IMR-90 (cell line): ENCODE data around the gene FTO. TPM values are rescaled to one million over a fixed set of nuclear protein-coding genes. Genes with fewer than 3 reads are reported as not detected.

Experiments
- ATAC-seq: fragments of 200-7000 bp; cut with Tn5 transposase; 2 replicates; pipeline ENCODE4 v1.9.1; 2020; ENCODE audit warnings: low read depth, mild to moderate bottlenecking, moderate library complexity
- BruUV-seq: library from RNA; stranded (reverse); fragments of 400-500 nt; replicated peaks from 2 replicates; lab custom pipeline; 2021; lab: Mats Ljungman, UMichigan
- CTCF ChIA-PET: fragments of 300-600 bp; formaldehyde crosslinking; extraction: SDS; loops from one replicate; lab custom pipeline; 2021; ENCODE audit warnings: antibody characterized with exemption; lab: Yijun Ruan, JAX
- POLR2A ChIA-PET: fragments of 300-600 bp; sonication (Branson Sonifier 250); formaldehyde crosslinking; loops from one replicate; lab custom pipeline; 2022; ENCODE audit warnings: antibody characterized with exemption; ENCODE audit not compliant: unreplicated experiment; lab: Charles Lee
- DNase-seq: peaks from one replicate; pipeline ENCODE4 v3.0.0; 2013
- H2AFZ ChIP-seq: replicated peaks from 2 replicates; pipeline ENCODE3; 2013; ENCODE audit warnings: low read length, mild to moderate bottlenecking; ENCODE audit not compliant: poor library complexity
- H2AK5ac ChIP-seq: 2 replicates; pipeline ENCODE4 v1.6.1; 2013; ENCODE audit warnings: low read depth, low read length, inconsistent platforms
- H2AK9ac ChIP-seq: replicated peaks from 2 replicates; pipeline ENCODE3; 2013; ENCODE audit warnings: mild to moderate bottlenecking, low read depth, low read length, moderate library complexity; ENCODE audit not compliant: poor library complexity
- H2BK120ac ChIP-seq: 2 replicates; pipeline ENCODE4 v1.6.1; 2013; ENCODE audit warnings: low read depth, low read length, inconsistent platforms
- H2BK15ac ChIP-seq: 3 replicates; pipeline ENCODE4 v1.6.1; 2013; ENCODE audit warnings: low read depth, low read length, inconsistent platforms
- H2BK20ac ChIP-seq: 2 replicates; pipeline ENCODE4 v1.6.1; 2013; ENCODE audit warnings: low read depth, mild to moderate bottlenecking, inconsistent platforms, low read length, moderate library complexity
- H2BK5ac ChIP-seq: 2 replicates; pipeline ENCODE4 v1.6.1; 2013; ENCODE audit warnings: mild to moderate bottlenecking, low read depth, low read length, inconsistent platforms; ENCODE audit not compliant: poor library complexity, severe bottlenecking
- H3K14ac ChIP-seq: replicated peaks from 2 replicates; pipeline ENCODE4 v1.6.1; 2013; ENCODE audit warnings: low read depth, low read length, inconsistent platforms
- H3K18ac ChIP-seq: 2 replicates; pipeline ENCODE4 v1.6.1; 2013; ENCODE audit warnings: low read depth, low read length, control low read depth
- H3K23ac ChIP-seq: 2 replicates; pipeline ENCODE4 v1.6.1; 2013; ENCODE audit warnings: low read depth, low read length, inconsistent platforms
- H3K27ac ChIP-seq: 2 replicates; pipeline ENCODE4 v1.5.1; 2013; ENCODE audit warnings: mild to moderate bottlenecking, control low read depth, low read length; ENCODE audit not compliant: insufficient read depth
- H3K27me3 ChIP-seq: 2 replicates; pipeline ENCODE4 v1.6.1; 2013; ENCODE audit warnings: low read length; ENCODE audit not compliant: control insufficient read depth, insufficient read depth
- H3K36me3 ChIP-seq: 2 replicates; pipeline ENCODE4 v1.6.1; 2013; ENCODE audit warnings: low read length, mixed read lengths; ENCODE audit not compliant: control insufficient read depth, insufficient read depth
- H3K4ac ChIP-seq: 2 replicates; pipeline ENCODE4 v1.6.1; 2013; ENCODE audit warnings: low read depth, low read length, inconsistent platforms
- H3K4me1 ChIP-seq: 2 replicates; pipeline ENCODE4 v1.6.1; 2013; ENCODE audit warnings: low read length, mixed read lengths; ENCODE audit not compliant: control insufficient read depth, insufficient read depth
- H3K4me2 ChIP-seq: 2 replicates; pipeline ENCODE4 v1.6.1; 2013; ENCODE audit warnings: low read depth, mild to moderate bottlenecking, control low read depth, low read length, moderate library complexity
- H3K4me3 ChIP-seq: 2 replicates; pipeline ENCODE4 v1.5.1; 2013; ENCODE audit warnings: low read depth, mild to moderate bottlenecking, control low read depth, low read length, moderate library complexity; ENCODE audit not compliant: insufficient read depth
- H3K56ac ChIP-seq: 2 replicates; pipeline ENCODE4 v1.6.1; 2013; ENCODE audit warnings: low read length, inconsistent platforms; ENCODE audit not compliant: insufficient read depth; ENCODE audit errors: extremely low read depth
- H3K79me1 ChIP-seq, 2 experiments: 2 replicates each; pipeline ENCODE4 v1.6.1; 2013; ENCODE audit warnings: low read length in 2 of 2, inconsistent platforms in 1 of 2, low read depth in 1 of 2
- H3K9ac ChIP-seq: 2 replicates; pipeline ENCODE4 v1.6.1; 2013; ENCODE audit warnings: low read depth, low read length, control low read depth
- H3K9me1 ChIP-seq: 2 replicates; pipeline ENCODE4 v1.6.1; 2013; ENCODE audit warnings: low read length, inconsistent platforms; ENCODE audit not compliant: insufficient read depth
- H3K9me3 ChIP-seq: 2 replicates; pipeline ENCODE4 v1.6.1; 2013; ENCODE audit warnings: low read length; ENCODE audit not compliant: control insufficient read depth, insufficient read depth
- H4K20me1 ChIP-seq: 2 replicates; pipeline ENCODE4 v1.6.1; 2013; ENCODE audit warnings: low read length, inconsistent platforms; ENCODE audit not compliant: insufficient read depth
- H4K5ac ChIP-seq: 2 replicates; pipeline ENCODE4 v1.6.1; 2013; ENCODE audit warnings: mild to moderate bottlenecking, low read depth, low read length, control low read depth
- H4K8ac ChIP-seq, 2 experiments: 2 replicates each; pipeline ENCODE4 v1.6.1; 2013; ENCODE audit warnings: low read depth in 2 of 2, low read length in 2 of 2, control low read depth in 1 of 2, inconsistent platforms in 1 of 2
- H4K91ac ChIP-seq: 2 replicates; pipeline ENCODE4 v1.6.1; 2013; ENCODE audit warnings: low read depth, low read length, inconsistent platforms; ENCODE audit not compliant: insufficient read depth
- BHLHE40 ChIP-seq: fragments of 150-350 bp; IDR thresholded peaks from 2 replicates; pipeline ENCODE4 v1.6.1; 2016; ENCODE audit warnings: mild to moderate bottlenecking, low read depth, low read length
- CHD1 ChIP-seq: IDR thresholded peaks from 2 replicates; pipeline ENCODE4 v1.6.1; 2012; ENCODE audit warnings: low read depth, low read length, improper control_type of control experiment
- WGBS, 2 experiments: methylation state at CpG; one replicate each; pipeline versions ENCODE4 v1.1.5 to v1.1.7; 2013; ENCODE audit warnings: missing lambda C conversion rate in 2 of 2; ENCODE audit not compliant: insufficient read length in 1 of 2; ENCODE audit errors: extremely low coverage in 2 of 2; 5-methylcytosine and 5-hydroxymethylcytosine counted together
- dilution Hi-C: fragments of 300-500 bp; cut with HindIII; formaldehyde crosslinking; loops from one replicate; pipeline ENCODE4 v1.14.3; 2018; ENCODE audit warnings: low sequenced_read_pairs; ENCODE audit not compliant: unreplicated experiment
- in situ Hi-C: fragments of 300-500 bp; cut with MboI; formaldehyde crosslinking; loops from 3 replicates; pipeline ENCODE4 v1.14.3; 2019; ENCODE audit warnings: low sequenced_read_pairs, inconsistent platforms, mixed read lengths
- intact Hi-C: fragments of 100-400 bp; cut with micrococcal nuclease; formaldehyde crosslinking; loops from 2 replicates; pipeline ENCODE4 v1.10.0; 2022
- polyA plus RNA-seq, 3 experiments: library from polyadenylated mRNA; depleted of rRNA; stranded (reverse); fragments of >200 nt; gene quantifications; 2 replicates each; pipeline ENCODE4 v1.2.3, GENCODE V29; 2012; ENCODE audit warnings: low replicate concordance in 1 of 3
- total RNA-seq: library from RNA; depleted of rRNA; stranded (reverse); fragments of >200 nt; gene quantifications from 2 replicates; pipeline ENCODE4 v1.2.3, GENCODE V29; 2012

FTO gene
- total and polyA plus RNA-seq, 2 of the 4 experiments (the other 2 are of a cell fraction) = 70.3 to 132 TPM

GRCh38 chr16:53804467-53804866 is 100.5 kb downstream of the FTO start:
- intact Hi-C loops = no loop called here
- Histone ChIP-seq H3K9me3 (no peaks in the 10 kb centered on the region), H2AK5ac (no peak overlapping the region), H3K27me3 (no peaks in the 10 kb centered on the region), H4K91ac (no peak overlapping the region), H3K36me3 (no peaks in the 10 kb centered on the region), H3K9ac (no peak overlapping the region), H3K27ac (no peak overlapping the region), H3K4me2 (no peak overlapping the region), H4K5ac (no peak overlapping the region), H3K14ac (no peak overlapping the region), H3K9me1 (0 out of 2 replicates have a peak, but pooled peaks cover under 1% of the 10 kb centered on the region), H3K23ac (no peak overlapping the region), H4K8ac (no peak overlapping the region), H2BK120ac (no peak overlapping the region), H3K4me1 (peaks cover 3% of the 10 kb centered on the region), H3K79me1 (peaks cover 14 to 29% of the 10 kb centered on the region in 2 experiments), H3K4ac (no peak overlapping the region), H2AFZ (no peak overlapping the region), H3K56ac (no peak overlapping the region), H4K20me1 (no peaks in the 10 kb centered on the region), H2AK9ac (no peak overlapping the region), H2BK20ac (no peak overlapping the region), H3K18ac (no peak overlapping the region), H2BK5ac (no peak overlapping the region), H2BK15ac (no peak overlapping the region), H3K4me3 (no peak overlapping the region)
- ChIA-PET CTCF (no interaction called here), POLR2A (no interaction called here)
- BruUV-seq = no TSS peak
- dilution Hi-C loops = no loop called here
- DNase-seq (no peak), ATAC-seq (no peak)
- TF ChIP-seq BHLHE40 (no peak), CHD1 (no peak)
- no CpG with 5 or more reads among the region's 7 CpGs for WGBS, 2 experiments
- in situ Hi-C loops = no loop called here
